Adrenal gland (tissue), 12 donors: ENCODE measurements around the gene PDGFRA. TPM values are rescaled to one million over a fixed set of nuclear protein-coding genes. Genes with fewer than 3 reads are reported as not detected.
"Not testable (repeated sequence)": the region's sequence is repeated elsewhere in the genome, so short reads cannot be mapped to it uniquely, and the experiment has no call there.

Experiments
- DNase-seq, 7 donors: peaks; one replicate each; pipeline ENCODE4 v3.0.0-alpha.2; 2019 to 2020
- H3K27ac ChIP-seq, 5 donors: fragments of 200-600 bp; sonication (generic) in 4 of 5; 1 replicate in 3 of 5; 2 replicates in 2 of 5; pipeline versions ENCODE4 v1.5.1 to v1.8.0; 2016 to 2020; ENCODE audit warnings: mild to moderate bottlenecking in 1 of 5
- H3K27me3 ChIP-seq: fragments of 200-600 bp; 2 replicates; pipeline ENCODE4 v1.8.0; 2021
- H3K36me3 ChIP-seq, 2 donors: fragments of 200-600 bp; replicated peaks in 1 of 2; 1 replicate in 1 of 2; 2 replicates in 1 of 2; pipeline versions ENCODE4 v1.5.1 to v1.8.0; 2018 to 2022
- H3K4me1 ChIP-seq, 2 donors: fragments of 200-600 bp; replicated peaks in 1 of 2; 1 replicate in 1 of 2; 2 replicates in 1 of 2; pipeline versions ENCODE4 v1.5.1 to v1.8.0; 2018 to 2021
- H3K4me3 ChIP-seq, 4 donors: fragments of 200-600 bp; sonication (generic) in 3 of 4; one replicate each; pipeline ENCODE4 v1.5.1; 2016 to 2018
- H3K9me3 ChIP-seq, 3 donors: fragments of 200-600 bp; sonication (generic) in 1 of 3; replicated peaks in 1 of 3; 1 replicate in 2 of 3; 2 replicates in 1 of 3; pipeline versions ENCODE4 v1.5.1 to v1.8.0; 2016 to 2021
- POLR2A ChIP-seq, 2 donors: fragments of 450-650 bp; IDR thresholded peaks; one replicate each; pipeline ENCODE4 v1.6.1; 2017; ENCODE audit warnings: antibody characterized with exemption in 2 of 2, mild to moderate bottlenecking in 2 of 2, moderate library complexity in 1 of 2
- WGBS, 4 donors: extraction: QIAGEN DNeasy Blood & Tissue Kit in 2 of 4; methylation state at CpG; one replicate each; pipeline versions ENCODE4 v1.1.5 to v1.1.7; 2013 to 2017; 5-methylcytosine and 5-hydroxymethylcytosine counted together
- intact Hi-C, 2 donors: fragments of 100-400 bp; cut with DNase I; formaldehyde crosslinking; loops; one replicate each; pipeline versions ENCODE4 v1.14.1 to v1.15.0; 2022 to 2023
- polyA plus RNA-seq, 3 donors: library from polyadenylated mRNA; stranded (reverse); fragments of 200-250 nt in 2 of 3; fragments of 350-450 nt in 1 of 3; fragmentation: Illumina TruSeq in 1 of 3; extraction: RNeasy Lipid Tissue Mini Kit (QIAGEN cat#74804) in 1 of 3; gene quantifications; one replicate each; pipeline ENCODE4 v1.2.3, GENCODE V29; 2013 to 2014
- total RNA-seq, 9 donors: library from RNA; depleted of rRNA in 4 of 9; stranded (reverse); fragments of >200 nt in 4 of 9; fragments of 120-200 nt in 1 of 9; fragmentation: NEBNext Ultra II Directional in 1 of 9; extraction: Animal tissue kit (Norgen Biotek cat#: 25700) in 1 of 9; gene quantifications; one replicate each; pipeline versions ENCODE4 v1.1.0 to v1.2.4, GENCODE V29; 2013 to 2023
- TF ChIP-seq, protein P1 (sequence below), 6 experiments: fragments of 450-650 bp in 4 of 6; fragments of 200-600 bp in 2 of 6; sonication (generic) in 1 of 6; IDR thresholded peaks; 1 replicate in 5 of 6; 2 replicates in 1 of 6; pipeline versions ENCODE4 v1.5.1 to v1.8.0; 2016 to 2021; ENCODE audit warnings: antibody characterized with exemption in 6 of 6, mild to moderate bottlenecking in 2 of 6, moderate library complexity in 1 of 6
- donor health status: healthy with polysubstance abuse.
- donor health status: Bipolar disorder and iron deficiency.
- donor health status: DM: yes; HTN: yes; CAD: no.
- donor health status: DM: no; HTN: no; CAD: no.
- donor health status: DM: no; HTN: no; CAD: no.
- donor health status: DM: yes; HTN: yes; CAD: no.

The PDGFRA gene
- total and polyA plus RNA-seq, 12 donors = 14.5 to 182 (median 90.9) TPM

DNA sequence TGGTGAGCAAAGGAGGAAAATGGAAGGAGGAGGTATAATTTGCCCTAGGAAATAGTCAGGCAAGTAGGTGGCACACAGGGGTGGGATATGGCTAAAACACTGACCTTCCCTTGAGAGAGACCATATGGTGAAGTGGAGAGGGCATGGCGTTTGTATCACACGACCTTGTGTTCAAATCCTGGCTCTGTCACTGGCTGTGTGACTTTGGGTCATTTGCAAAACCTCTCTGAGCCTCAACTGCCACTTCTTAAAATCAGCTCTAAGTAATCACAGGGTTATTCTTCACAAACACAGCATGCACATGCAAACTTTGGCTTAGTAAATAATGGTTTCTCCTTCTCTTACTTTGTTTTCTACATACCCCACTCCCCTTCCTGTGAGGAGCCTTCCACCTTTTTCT lies 8.7 kb downstream of the PDGFRA start:
- H3K36me3 ChIP-seq = no peaks in the 10 kb centered on the region
- H3K27ac ChIP-seq = no peak overlapping the region
- DNase-seq = no peak
- no peaks in the 10 kb centered on the region for H3K9me3 ChIP-seq
- 39 to 61% (median 58%) methylated on average over 2 of the region's 2 CpGs for WGBS, 4 donors
- TF ChIP-seq, protein P1, sequence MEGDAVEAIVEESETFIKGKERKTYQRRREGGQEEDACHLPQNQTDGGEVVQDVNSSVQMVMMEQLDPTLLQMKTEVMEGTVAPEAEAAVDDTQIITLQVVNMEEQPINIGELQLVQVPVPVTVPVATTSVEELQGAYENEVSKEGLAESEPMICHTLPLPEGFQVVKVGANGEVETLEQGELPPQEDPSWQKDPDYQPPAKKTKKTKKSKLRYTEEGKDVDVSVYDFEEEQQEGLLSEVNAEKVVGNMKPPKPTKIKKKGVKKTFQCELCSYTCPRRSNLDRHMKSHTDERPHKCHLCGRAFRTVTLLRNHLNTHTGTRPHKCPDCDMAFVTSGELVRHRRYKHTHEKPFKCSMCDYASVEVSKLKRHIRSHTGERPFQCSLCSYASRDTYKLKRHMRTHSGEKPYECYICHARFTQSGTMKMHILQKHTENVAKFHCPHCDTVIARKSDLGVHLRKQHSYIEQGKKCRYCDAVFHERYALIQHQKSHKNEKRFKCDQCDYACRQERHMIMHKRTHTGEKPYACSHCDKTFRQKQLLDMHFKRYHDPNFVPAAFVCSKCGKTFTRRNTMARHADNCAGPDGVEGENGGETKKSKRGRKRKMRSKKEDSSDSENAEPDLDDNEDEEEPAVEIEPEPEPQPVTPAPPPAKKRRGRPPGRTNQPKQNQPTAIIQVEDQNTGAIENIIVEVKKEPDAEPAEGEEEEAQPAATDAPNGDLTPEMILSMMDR (IDR thresholded peaks at IDR 0.05) = no peak
- no peak for TF ChIP-seq POLR2A (IDR thresholded peaks at IDR 0.05)
- intact Hi-C loops = loop anchor here (10.0 kb wide), 4 partner anchors 533 to 2003 kb away; no protein-coding TSS in a partner anchor
- H3K4me1 ChIP-seq = peaks cover 3 to 5% of the 10 kb centered on the region in 2 donors
- H3K27me3 ChIP-seq = no peaks in the 10 kb centered on the region
- H3K4me3 ChIP-seq = no peak overlapping the region

- intact Hi-C loops = loop anchor here (10.0 kb wide), 4 partner anchors 534 to 2004 kb away; no protein-coding TSS in a partner anchor
- Histone ChIP-seq H3K27ac (no peak overlapping the region), H3K9me3 (no peaks in the 10 kb centered on the region), H3K4me1 (peaks cover 0 to 5% of the 10 kb centered on the region in 2 donors), H3K36me3 (no peaks in the 10 kb centered on the region), H3K27me3 (no peaks in the 10 kb centered on the region), H3K4me3 (no peak overlapping the region)
- no peak for DNase-seq
- TF ChIP-seq POLR2A (IDR thresholded peaks at IDR 0.05) = no peak
Observed at GRCh38 chr4:54238389-54238788, 9.3 kb downstream of the PDGFRA start.

DNA sequence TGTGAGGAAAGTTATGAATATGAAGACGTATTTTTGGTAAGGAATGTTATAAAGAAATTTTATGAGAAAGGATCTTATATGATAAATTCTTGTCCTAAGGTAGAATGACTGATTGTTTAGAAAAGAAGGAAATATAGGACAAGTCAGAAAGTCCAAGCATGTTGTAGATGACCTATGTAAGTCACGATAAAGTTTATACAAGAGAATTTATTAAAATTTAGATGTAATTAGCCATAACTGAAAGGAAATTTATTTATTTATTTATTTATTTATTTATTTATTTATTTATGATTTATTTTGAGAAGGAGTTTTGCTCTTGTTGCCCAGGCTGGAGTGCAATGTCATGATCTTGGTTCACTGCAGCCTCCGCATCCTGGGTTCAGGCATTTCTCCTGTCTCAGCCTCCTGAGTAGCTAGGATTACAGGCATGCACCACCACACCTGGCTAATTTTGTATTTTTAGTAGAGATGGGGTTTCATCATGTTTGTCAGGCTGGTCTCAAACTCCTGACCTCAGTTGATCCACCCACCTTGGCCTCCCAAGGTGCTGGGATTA lies 12.3 kb downstream of the PDGFRA start:
- H3K9me3 ChIP-seq, H3K27ac ChIP-seq, DNase-seq, H3K4me3 ChIP-seq, intact Hi-C loops, H3K27me3 ChIP-seq, H3K4me1 ChIP-seq, H3K36me3 ChIP-seq: not testable (repeated sequence)
- WGBS, 4 donors = 87 to 98% (median 92%) methylated on average over 3 of the region's 3 CpGs

GRCh38 chr4:54243541-54243940 lies 14.4 kb downstream of the PDGFRA start:
- H3K4me3 ChIP-seq, H3K36me3 ChIP-seq, H3K27me3 ChIP-seq, H3K9me3 ChIP-seq, intact Hi-C loops, H3K27ac ChIP-seq, H3K4me1 ChIP-seq, DNase-seq: not testable (repeated sequence)
- WGBS, 4 donors = 92 to 98% (median 95%) methylated on average over 14 to 15 of the region's 15 CpGs

DNA sequence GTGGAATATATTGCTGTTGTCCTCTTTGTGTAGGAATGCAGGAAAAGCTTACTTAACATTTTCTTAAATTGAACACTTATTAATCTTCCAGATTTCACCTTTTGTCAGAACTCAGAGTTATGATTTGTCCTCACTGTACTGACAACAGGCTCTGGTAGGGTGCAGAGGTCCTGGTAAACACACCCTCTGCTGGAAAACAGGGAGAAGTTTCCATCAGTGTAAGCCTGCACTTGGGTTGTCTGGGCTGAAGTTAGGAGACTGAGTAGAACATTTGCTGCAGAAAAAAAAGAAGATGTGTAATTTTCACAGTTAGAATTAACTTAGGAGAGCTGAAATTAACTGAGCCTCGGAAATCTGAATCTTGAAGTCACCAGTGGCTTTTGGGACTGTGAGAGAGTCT lies 23.2 kb downstream of the PDGFRA start:
- H3K36me3 ChIP-seq, H3K4me3 ChIP-seq, H3K27me3 ChIP-seq, H3K27ac ChIP-seq, DNase-seq, H3K4me1 ChIP-seq, H3K9me3 ChIP-seq, intact Hi-C loops: not testable (repeated sequence)
- 44 to 61% (median 50%) methylated on average over 1 of the region's 1 CpG for WGBS, 4 donors

GRCh38 chr4:54254116-54254914 lies 25.2 kb downstream of the PDGFRA start:
- peaks cover 0 to 4% of the 10 kb centered on the region in 2 donors for H3K4me1 ChIP-seq
- TF ChIP-seq POLR2A (IDR thresholded peaks at IDR 0.05) = no peak
- TF ChIP-seq, protein P1 (IDR thresholded peaks at IDR 0.05) = no peak
- H3K9me3 ChIP-seq = no peaks in the 10 kb centered on the region
- H3K27ac ChIP-seq = peak overlapping the region in 1 of 5 donors; percentile 63
- 46 to 60% (median 52%) methylated on average over 7 of the region's 7 CpGs for WGBS, 4 donors
- no peak overlapping the region for H3K4me3 ChIP-seq
- intact Hi-C loops = no loop called here
- no peaks in the 10 kb centered on the region for H3K27me3 ChIP-seq
- no peak for DNase-seq
- no peaks in the 10 kb centered on the region for H3K36me3 ChIP-seq
